Central memory CD8-positive, alpha-beta T cell (primary cell): ENCODE data around the gene ANKRD49.

ENCODE experiments used
- ATAC-seq: fragments of 150-1000 bp; cut with Tn5 transposase; replicated peaks from 2 replicates; pipeline ENCODE4 v1.10.0; 2022; ENCODE audit warnings: mild to moderate bottlenecking, moderate FRiP score, moderate number of reproducible peaks; ENCODE audit not compliant: poor library complexity, severe bottlenecking; ENCODE audit errors: extremely low read depth
- DNase-seq, 2 donors: peaks; one replicate each; pipeline ENCODE4 v3.0.0; 2021; ENCODE audit warnings: low spot score in 2 of 2
- H3K27ac Mint-ChIP-seq: one replicate; pipeline ENCODE4 v1.8.0; 2022; ENCODE audit warnings: low read depth, mild to moderate bottlenecking, moderate library complexity, mixed read lengths
- H3K27me3 Mint-ChIP-seq: one replicate; pipeline ENCODE4 v1.8.0; 2022; ENCODE audit warnings: mixed read lengths
- H3K36me3 Mint-ChIP-seq: one replicate; pipeline ENCODE4 v1.8.0; 2022; ENCODE audit warnings: mild to moderate bottlenecking, moderate library complexity, mixed read lengths; ENCODE audit not compliant: insufficient read depth
- H3K4me1 Mint-ChIP-seq: one replicate; pipeline ENCODE4 v1.8.0; 2022; ENCODE audit warnings: mixed read lengths
- H3K4me3 Mint-ChIP-seq: one replicate; pipeline ENCODE4 v1.8.0; 2022; ENCODE audit warnings: mild to moderate bottlenecking, moderate library complexity, mixed read lengths
- H3K9me3 Mint-ChIP-seq: one replicate; pipeline ENCODE4 v1.8.0; 2022; ENCODE audit warnings: mixed read lengths

Gene ANKRD49

GRCh38 chr11:94515398-94515797 lies 21.6 kb downstream of the ANKRD49 start:
- Mint-ChIP-seq H3K27me3 (peaks cover 11% of the 10 kb centered on the region), H3K9me3 (no peaks in the 10 kb centered on the region)

GRCh38 chr11:94516725-94517124 lies 22.9 kb downstream of the ANKRD49 start:
- Mint-ChIP-seq H3K9me3 (no peaks in the 10 kb centered on the region), H3K4me3 (no peak overlapping the region), H3K36me3 (peaks cover 4% of the 10 kb centered on the region), H3K4me1 (peaks cover 17% of the 10 kb centered on the region), H3K27ac (no peak overlapping the region), H3K27me3 (peaks cover 11% of the 10 kb centered on the region)
- no peak for DNase-seq
- ATAC-seq: no peak

More at GRCh38 chr11:94515398-94515797, 21.6 kb downstream of the ANKRD49 start:
- Mint-ChIP-seq H3K27ac (no peak overlapping the region), H3K4me1 (peaks cover 18% of the 10 kb centered on the region), H3K4me3 (no peak overlapping the region), H3K36me3 (peaks cover 4% of the 10 kb centered on the region)
- ATAC-seq (no peak), DNase-seq (no peak)

DNA sequence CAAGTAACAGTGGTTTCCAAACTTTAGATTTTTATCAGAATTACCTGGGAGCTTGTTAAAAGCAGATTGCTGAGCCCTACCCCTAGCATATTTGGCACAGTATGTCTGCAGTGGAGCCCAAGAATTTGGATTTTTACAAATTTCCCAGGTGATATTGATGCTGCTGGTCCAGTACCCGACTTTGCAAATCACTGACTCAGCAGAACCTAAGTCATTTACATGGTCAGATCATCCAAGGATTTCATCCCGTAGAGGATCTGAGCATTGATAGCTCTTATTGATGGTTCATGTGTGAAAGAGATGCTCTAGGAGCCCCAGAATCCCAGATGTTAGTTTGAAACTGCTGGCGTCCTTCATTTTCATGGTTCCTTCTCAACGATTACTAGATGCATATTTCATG lies 24.5 kb downstream of the ANKRD49 start:
- Mint-ChIP-seq H3K4me3 (no peak overlapping the region), H3K27me3 (peaks cover 18% of the 10 kb centered on the region), H3K36me3 (peaks cover 2% of the 10 kb centered on the region), H3K4me1 (peaks cover under 1% of the 10 kb centered on the region), H3K27ac (no peak overlapping the region), H3K9me3 (no peaks in the 10 kb centered on the region)
- ATAC-seq: no peak
- no peak for DNase-seq

DNA sequence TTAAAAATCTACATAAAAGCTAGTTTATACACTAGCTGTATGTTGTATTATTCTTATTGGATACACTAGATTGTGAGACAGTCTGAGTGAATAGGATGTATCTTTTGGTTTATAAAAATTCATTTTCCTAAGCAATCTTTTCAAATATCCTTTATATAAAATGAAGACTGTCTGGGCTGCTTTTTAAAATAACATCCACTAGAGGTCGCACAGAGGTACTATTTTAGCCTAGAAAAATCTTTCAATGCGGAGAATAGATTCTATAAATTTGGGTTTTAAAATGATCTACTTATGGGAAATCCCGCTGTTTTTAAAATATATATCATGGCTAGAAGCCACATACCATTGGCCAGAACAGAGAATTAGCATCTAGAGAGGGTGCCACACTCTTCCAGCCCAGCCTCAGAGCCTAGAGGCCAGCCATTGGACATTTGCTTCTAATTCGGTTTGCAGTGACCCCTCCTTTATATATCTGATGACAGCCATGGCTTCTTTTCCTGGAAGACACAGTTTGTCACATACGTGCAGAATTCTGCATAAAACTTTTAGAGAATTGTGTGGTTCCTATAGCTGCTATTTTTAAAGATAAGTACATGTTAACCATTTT lies 25.8 kb downstream of the ANKRD49 start:
- Mint-ChIP-seq H3K4me1 (no peaks in the 10 kb centered on the region), H3K36me3 (peaks cover 5% of the 10 kb centered on the region), H3K27ac (no peak overlapping the region), H3K4me3 (no peak overlapping the region), H3K9me3 (no peaks in the 10 kb centered on the region), H3K27me3 (peaks cover 27% of the 10 kb centered on the region)
- ATAC-seq: no peak
- DNase-seq: no peak

DNA sequence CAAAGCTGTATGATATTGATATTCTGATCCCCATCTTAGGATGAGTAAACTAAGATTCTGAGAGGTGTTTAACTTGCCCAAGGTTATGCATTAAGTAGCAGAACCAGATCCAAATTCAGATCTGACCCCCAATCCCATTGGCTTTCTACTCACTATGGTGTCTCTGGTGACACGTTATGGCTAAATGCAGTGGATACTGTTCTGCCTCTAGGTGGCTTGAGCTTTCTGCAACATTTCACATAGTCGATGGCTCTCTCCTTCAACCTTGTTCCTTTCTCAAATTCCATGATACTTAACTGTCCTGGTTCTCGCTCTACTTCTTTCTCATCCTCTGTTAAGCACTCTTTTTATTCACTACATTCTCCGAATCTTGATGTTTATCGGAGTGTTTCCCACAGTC lies 27.9 kb downstream of the ANKRD49 start:
- ATAC-seq (no peak), DNase-seq (no peak)
- H3K9me3 Mint-ChIP-seq: no peaks in the 10 kb centered on the region
- no peak overlapping the region for H3K4me3 Mint-ChIP-seq
- H3K4me1 Mint-ChIP-seq: no peaks in the 10 kb centered on the region
- peaks cover 3% of the 10 kb centered on the region for H3K36me3 Mint-ChIP-seq
- no peak overlapping the region for H3K27ac Mint-ChIP-seq
- peaks cover 27% of the 10 kb centered on the region for H3K27me3 Mint-ChIP-seq

- Mint-ChIP-seq H3K4me3 (no peak overlapping the region), H3K4me1 (no peaks in the 10 kb centered on the region), H3K27me3 (peaks cover 53% of the 10 kb centered on the region), H3K27ac (no peak overlapping the region), H3K36me3 (peaks cover 3% of the 10 kb centered on the region), H3K9me3 (no peaks in the 10 kb centered on the region)
- DNase-seq: no peak
- no peak for ATAC-seq
Observed at GRCh38 chr11:94524341-94524740, 30.6 kb downstream of the ANKRD49 start.

DNA sequence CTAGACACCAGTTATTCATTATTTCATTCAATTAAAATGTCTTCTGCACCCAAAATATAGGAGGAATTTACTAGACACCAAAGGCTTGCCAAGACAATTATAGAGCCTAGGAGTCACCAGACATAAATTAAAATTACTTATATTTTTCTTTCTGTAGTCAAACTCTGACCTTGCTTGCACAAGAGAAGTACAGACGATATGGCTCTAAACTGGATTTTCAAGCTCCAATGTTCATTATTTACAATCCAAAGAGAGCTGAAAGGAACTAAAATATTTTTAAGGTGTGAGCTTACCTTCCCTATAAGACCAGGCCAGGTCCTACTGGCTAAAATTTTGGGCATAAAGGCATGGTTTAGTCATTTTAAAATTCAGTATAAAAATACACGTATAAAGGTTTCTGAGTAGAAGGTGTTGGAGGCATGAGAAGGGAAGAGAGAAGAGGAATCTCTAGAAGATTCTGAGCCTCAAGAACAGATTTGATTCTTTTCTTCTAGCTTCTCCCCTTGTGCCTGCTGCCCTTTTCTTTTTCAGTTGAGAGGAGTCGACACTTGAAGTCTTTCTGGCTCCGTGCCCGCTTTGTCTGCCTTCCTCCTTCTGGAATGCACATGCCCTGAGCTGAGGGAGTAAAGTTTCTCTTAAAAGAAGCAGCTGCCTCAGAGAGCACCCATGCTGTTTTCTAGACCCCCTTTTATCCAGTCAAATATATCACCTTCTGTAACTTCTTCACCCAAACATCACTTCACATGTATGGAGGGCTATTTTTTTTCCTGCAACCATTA lies 32.0 kb downstream of the ANKRD49 start:
- H3K9me3 Mint-ChIP-seq: no peaks in the 10 kb centered on the region
- no peak for DNase-seq
- no peaks in the 10 kb centered on the region for H3K4me1 Mint-ChIP-seq
- H3K27ac Mint-ChIP-seq: no peak overlapping the region
- no peak overlapping the region for H3K4me3 Mint-ChIP-seq
- peaks cover 65% of the 10 kb centered on the region for H3K27me3 Mint-ChIP-seq
- H3K36me3 Mint-ChIP-seq: peaks cover 3% of the 10 kb centered on the region
- ATAC-seq: no peak

- no peaks in the 10 kb centered on the region for H3K4me1 Mint-ChIP-seq
- no peak overlapping the region for H3K4me3 Mint-ChIP-seq
- H3K36me3 Mint-ChIP-seq: peaks cover 3% of the 10 kb centered on the region
- no peaks in the 10 kb centered on the region for H3K9me3 Mint-ChIP-seq
- no peak overlapping the region for H3K27ac Mint-ChIP-seq
- DNase-seq: no peak
- no peak for ATAC-seq
- H3K27me3 Mint-ChIP-seq: peaks cover 76% of the 10 kb centered on the region
Observed at GRCh38 chr11:94526645-94527438, 33.1 kb downstream of the ANKRD49 start.

DNA sequence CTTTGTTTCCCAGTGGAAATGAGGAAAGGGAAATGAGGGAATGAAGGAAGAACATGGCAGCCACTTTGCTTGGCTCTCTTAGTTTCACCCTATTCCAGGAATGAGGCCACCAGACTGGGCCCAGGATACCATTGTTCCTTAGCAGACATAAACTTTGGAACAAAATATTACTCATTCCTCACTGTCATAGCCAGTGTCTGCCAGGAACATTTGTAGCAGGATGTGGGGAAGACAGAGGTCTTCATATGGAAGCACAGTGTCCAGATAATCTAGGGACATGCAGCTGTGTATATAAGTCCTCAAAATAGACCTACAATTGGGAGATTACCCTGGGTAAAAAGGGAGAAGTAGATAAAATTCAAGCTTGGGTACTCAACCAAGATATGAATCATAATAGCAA lies 34.8 kb downstream of the ANKRD49 start:
- no peak overlapping the region for H3K27ac Mint-ChIP-seq
- H3K4me3 Mint-ChIP-seq: no peak overlapping the region
- H3K4me1 Mint-ChIP-seq: no peaks in the 10 kb centered on the region
- H3K27me3 Mint-ChIP-seq: peaks cover 84% of the 10 kb centered on the region
- ATAC-seq (no peak), DNase-seq (no peak)
- no peaks in the 10 kb centered on the region for H3K9me3 Mint-ChIP-seq
- H3K36me3 Mint-ChIP-seq: peaks cover 3% of the 10 kb centered on the region

GRCh38 chr11:94532211-94532610 lies 38.4 kb downstream of the ANKRD49 start:
- peaks cover 97% of the 10 kb centered on the region for H3K27me3 Mint-ChIP-seq
- ATAC-seq: no peak
- no peaks in the 10 kb centered on the region for H3K36me3 Mint-ChIP-seq
- no peaks in the 10 kb centered on the region for H3K9me3 Mint-ChIP-seq
- no peaks in the 10 kb centered on the region for H3K4me1 Mint-ChIP-seq
- no peak overlapping the region for H3K27ac Mint-ChIP-seq
- H3K4me3 Mint-ChIP-seq: no peak overlapping the region
- no peak for DNase-seq

DNA sequence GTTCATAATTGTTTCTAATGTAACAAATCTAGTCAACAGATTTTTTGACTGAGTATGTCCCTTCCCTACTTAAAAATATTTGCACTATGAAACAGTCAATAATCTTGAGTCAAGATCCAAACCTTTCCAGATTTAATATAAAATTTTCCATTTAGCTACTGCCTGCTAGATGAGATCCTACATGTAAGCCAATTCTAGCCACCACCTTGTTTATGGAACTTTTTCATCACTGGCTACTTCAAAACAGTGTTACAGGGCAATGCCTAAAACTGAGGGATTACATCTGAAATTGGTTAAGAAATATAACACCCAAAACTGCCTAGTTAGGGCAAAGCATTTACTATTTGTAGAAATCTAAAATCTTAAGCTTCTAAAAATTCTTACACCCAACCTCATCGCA lies 39.4 kb downstream of the ANKRD49 start:
- H3K4me3 Mint-ChIP-seq: no peak overlapping the region
- H3K4me1 Mint-ChIP-seq: no peaks in the 10 kb centered on the region
- DNase-seq (no peak), ATAC-seq (no peak)
- H3K27ac Mint-ChIP-seq: no peak overlapping the region
- no peaks in the 10 kb centered on the region for H3K36me3 Mint-ChIP-seq
- no peaks in the 10 kb centered on the region for H3K9me3 Mint-ChIP-seq
- peaks cover 94% of the 10 kb centered on the region for H3K27me3 Mint-ChIP-seq

- Mint-ChIP-seq H3K4me3 (no peak overlapping the region), H3K27ac (no peak overlapping the region)
- ATAC-seq: no peak
Observed at GRCh38 chr11:94533696-94534630, 40.2 kb downstream of the ANKRD49 start.

More at GRCh38 chr11:94533696-94534630, 40.2 kb downstream of the ANKRD49 start:
- Mint-ChIP-seq H3K36me3 (no peaks in the 10 kb centered on the region), H3K4me1 (no peaks in the 10 kb centered on the region), H3K27me3 (peaks cover 86% of the 10 kb centered on the region), H3K9me3 (no peaks in the 10 kb centered on the region)
- DNase-seq: no peak
